Fibroblast of lung (primary cell): Measurements from ENCODE around the gene CARMIL1. TPM values are rescaled to one million over a fixed set of nuclear protein-coding genes. Genes with fewer than 3 reads are reported as not detected.

Source experiments
- DNase-seq, 2 donors: peaks; one replicate each; pipeline versions ENCODE4 v3.0.0 to v3.0.0-alpha.2; 2010; ENCODE audit warnings: low read depth in 2 of 2
- H2AFZ ChIP-seq: 2 replicates; pipeline ENCODE4 v1.5.1; 2012; ENCODE audit warnings: low read length, control low read depth, inconsistent platforms
- H3K27ac ChIP-seq: 2 replicates; pipeline ENCODE4 v1.5.1; 2011; ENCODE audit warnings: low read length, control low read depth; ENCODE audit not compliant: insufficient read depth
- H3K27me3 ChIP-seq: 2 replicates; pipeline ENCODE4 v1.5.1; 2011; ENCODE audit warnings: mild to moderate bottlenecking, low read length; ENCODE audit not compliant: control insufficient read depth, insufficient read depth
- H3K36me3 ChIP-seq: 2 replicates; pipeline ENCODE4 v1.5.1; 2011; ENCODE audit warnings: low read length; ENCODE audit not compliant: control insufficient read depth, insufficient read depth
- H3K4me1 ChIP-seq: 2 replicates; pipeline ENCODE4 v1.5.1; 2011; ENCODE audit warnings: low read length; ENCODE audit not compliant: control insufficient read depth, insufficient read depth; ENCODE audit errors: extremely low read depth
- H3K4me2 ChIP-seq: 2 replicates; pipeline ENCODE4 v1.5.1; 2011; ENCODE audit warnings: low read length, control low read depth; ENCODE audit not compliant: insufficient read depth; ENCODE audit errors: extremely low read depth
- H3K4me3 ChIP-seq, 4 experiments: fragments of 200-600 bp in 1 of 4; sonication (generic) in 1 of 4; replicated peaks in 1 of 4; 2 replicates each; pipeline ENCODE4 v1.5.1; 2011 to 2016; ENCODE audit warnings: low read length in 4 of 4, low read depth in 3 of 4, mild to moderate bottlenecking in 3 of 4, control low read depth in 2 of 4, inconsistent platforms in 1 of 4, mixed read lengths in 1 of 4; ENCODE audit not compliant: insufficient read depth in 1 of 4; ENCODE audit errors: control extremely low read depth in 1 of 4
- H3K79me2 ChIP-seq: 2 replicates; pipeline ENCODE4 v1.5.1; 2012; ENCODE audit warnings: mild to moderate bottlenecking, low read length, inconsistent platforms; ENCODE audit not compliant: control insufficient read depth, insufficient read depth
- H3K9ac ChIP-seq: 2 replicates; pipeline ENCODE4 v1.5.1; 2011; ENCODE audit warnings: mild to moderate bottlenecking, low read length, control low read depth; ENCODE audit not compliant: insufficient read depth
- H3K9me3 ChIP-seq: 2 replicates; pipeline ENCODE4 v1.5.1; 2012; ENCODE audit warnings: low read depth, low read length; ENCODE audit not compliant: control insufficient read depth, insufficient read depth
- H4K20me1 ChIP-seq: 2 replicates; pipeline ENCODE4 v1.5.1; 2011; ENCODE audit warnings: low read length; ENCODE audit not compliant: control insufficient read depth, insufficient read depth; ENCODE audit errors: extremely low read depth
- CTCF ChIP-seq, 2 donors: IDR thresholded peaks in 1 of 2; conservative IDR thresholded peaks in 1 of 2; 1 replicate in 1 of 2; 2 replicates in 1 of 2; pipeline ENCODE4 v1.5.1; 2011 to 2012; ENCODE audit warnings: low read length in 2 of 2, control low read depth in 1 of 2, inconsistent platforms in 1 of 2, low read depth in 1 of 2, mild to moderate bottlenecking in 1 of 2
- EZH2 ChIP-seq: IDR thresholded peaks from 2 replicates; pipeline ENCODE4 v1.5.1; 2012; ENCODE audit warnings: low read length, control low read depth, mild to moderate bottlenecking; ENCODE audit errors: missing control alignments
- polyA plus RNA-seq, 2 donors: library from polyadenylated mRNA; depleted of rRNA in 1 of 2; stranded (reverse) in 1 of 2; unstranded in 1 of 2; fragments of >200 nt; gene quantifications; 2 replicates each; pipeline ENCODE4 v1.2.1, GENCODE V29; 2011 to 2012; ENCODE audit warnings: missing spikeins in 1 of 2
- total RNA-seq: library from RNA; depleted of rRNA; stranded (reverse); fragments of >200 nt; gene quantifications from 2 replicates; pipeline ENCODE4 v1.2.1, GENCODE V29; 2014

Gene CARMIL1
- total and polyA plus RNA-seq, 2 donors (not counting 1 experiment from before 2014, with no cell fraction given), result 10.2 to 12.5 TPM

- no peak overlapping the region for H3K9ac ChIP-seq
- no peaks in the 10 kb centered on the region for H3K36me3 ChIP-seq
- no peak overlapping the region for H3K27ac ChIP-seq
- H3K9me3 ChIP-seq, result no peaks in the 10 kb centered on the region
- no peak overlapping the region for H2AFZ ChIP-seq
- H3K27me3 ChIP-seq, result no peaks in the 10 kb centered on the region
- no peak overlapping the region for H3K4me3 ChIP-seq
- no peaks in the 10 kb centered on the region for H3K79me2 ChIP-seq
- no peak for TF ChIP-seq EZH2
- TF ChIP-seq CTCF (conservative IDR thresholded peaks at IDR 0.05 in 1 of 2, IDR thresholded peaks at IDR 0.05 in 1 of 2; ENCODE audit: low read depth in 1 of 2, low read length in 2 of 2), result no peak
- H4K20me1 ChIP-seq, result no peaks in the 10 kb centered on the region
- H3K4me1 ChIP-seq, result no peaks in the 10 kb centered on the region
- no peak for DNase-seq
- H3K4me2 ChIP-seq, result no peak overlapping the region
These were observed 209.0 kb downstream of the CARMIL1 start for GRCh38 chr6:25488156-25488555.

GRCh38 chr6:25489399-25489798 lies 210.2 kb downstream of the CARMIL1 start:
- Histone ChIP-seq H2AFZ (no peak overlapping the region), H3K79me2 (no peaks in the 10 kb centered on the region), H3K4me1 (no peaks in the 10 kb centered on the region)

GRCh38 chr6:25490018-25490801 lies 211.0 kb downstream of the CARMIL1 start:
- Histone ChIP-seq H4K20me1 (no peaks in the 10 kb centered on the region), H3K9ac (no peak overlapping the region), H3K36me3 (no peaks in the 10 kb centered on the region), H3K27me3 (no peaks in the 10 kb centered on the region), H3K27ac (no peak overlapping the region), H3K79me2 (no peaks in the 10 kb centered on the region), H3K4me1 (no peaks in the 10 kb centered on the region), H3K9me3 (no peaks in the 10 kb centered on the region), H3K4me3 (no peak overlapping the region), H2AFZ (no peak overlapping the region), H3K4me2 (no peak overlapping the region)
- TF ChIP-seq CTCF (conservative IDR thresholded peaks at IDR 0.05 in 1 of 2, IDR thresholded peaks at IDR 0.05 in 1 of 2; ENCODE audit: low read depth in 1 of 2, low read length in 2 of 2) (peak; percentile 74 to 90), EZH2 (no peak)
- DNase-seq, result peak; percentile 61 to 86

More at GRCh38 chr6:25489399-25489798, 210.2 kb downstream of the CARMIL1 start:
- no peaks in the 10 kb centered on the region for H3K27me3 ChIP-seq
- H3K27ac ChIP-seq, result no peak overlapping the region
- no peak overlapping the region for H3K4me3 ChIP-seq
- DNase-seq, result no peak
- H3K4me2 ChIP-seq, result no peak overlapping the region
- TF ChIP-seq EZH2 (no peak), CTCF (conservative IDR thresholded peaks at IDR 0.05 in 1 of 2, IDR thresholded peaks at IDR 0.05 in 1 of 2; ENCODE audit: low read depth in 1 of 2, low read length in 2 of 2) (no peak)
- H3K9me3 ChIP-seq, result no peaks in the 10 kb centered on the region
- H3K36me3 ChIP-seq, result no peaks in the 10 kb centered on the region
- H3K9ac ChIP-seq, result no peak overlapping the region
- no peaks in the 10 kb centered on the region for H4K20me1 ChIP-seq
